Epidermal melanocyte (primary cell): Measurements from ENCODE around the gene DSCAM.

Experiments used
- DNase-seq: peaks from one replicate; pipeline ENCODE4 v3.0.0; 2011; ENCODE audit warnings: low spot score; ENCODE audit not compliant: insufficient read length

Gene DSCAM

DNA sequence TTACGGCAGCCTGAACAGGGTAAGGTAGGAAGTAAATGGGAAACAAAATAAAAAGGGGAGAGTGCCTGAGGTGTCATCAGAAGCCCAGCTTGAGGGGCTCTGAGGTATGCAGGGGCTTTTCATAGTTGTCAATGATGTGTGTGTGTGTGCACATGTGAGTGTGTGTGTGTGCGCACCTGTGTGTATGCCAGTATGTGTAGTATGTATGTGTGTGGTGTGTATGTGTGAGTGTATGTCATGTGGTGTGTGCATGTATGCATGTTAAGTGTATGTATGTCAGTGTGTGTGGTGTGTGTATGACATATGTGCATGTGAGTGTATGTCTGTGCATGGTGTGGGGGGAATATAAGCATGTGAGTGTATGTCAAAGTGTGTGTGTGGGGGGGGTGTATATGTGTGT is 184.1 kb downstream of the DSCAM start:
- no peak for DNase-seq

DNA sequence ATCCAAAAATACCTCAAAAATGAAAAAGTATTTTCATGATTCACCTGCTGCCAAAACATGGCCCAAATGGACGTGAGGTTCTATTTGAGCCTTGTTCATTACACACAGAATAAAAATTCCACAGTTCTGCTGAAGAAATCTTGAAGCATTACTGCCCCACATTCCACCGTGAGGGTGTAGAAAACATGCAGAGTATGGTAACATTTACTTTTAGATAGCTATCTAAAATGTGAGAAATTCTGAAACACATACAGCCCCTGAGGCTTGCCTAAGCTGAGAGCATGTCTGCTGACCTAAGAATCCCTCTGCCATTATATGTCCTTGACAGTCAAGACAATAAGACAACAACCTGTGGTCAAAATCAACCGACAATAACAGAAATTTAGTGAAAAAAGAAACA is 186.5 kb downstream of the DSCAM start:
- DNase-seq: no peak

DNA sequence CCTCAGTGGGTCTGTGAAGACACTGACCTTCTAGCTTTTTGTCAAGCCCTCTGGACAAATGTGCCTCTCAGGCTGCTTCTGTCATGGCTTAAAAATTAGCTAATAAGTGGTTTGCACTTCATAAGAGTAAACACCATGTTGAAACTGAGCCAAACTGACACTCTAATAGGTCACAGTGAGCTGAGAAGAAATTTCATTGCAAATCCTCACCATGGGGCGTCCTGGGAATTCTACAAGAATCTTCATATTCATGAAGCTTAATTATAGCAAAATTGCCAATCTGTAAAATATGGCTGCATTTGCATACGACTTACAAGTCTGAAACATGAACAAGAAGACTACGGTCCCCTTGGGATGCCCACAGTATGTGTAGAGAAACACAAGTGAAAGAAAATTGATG is 188.6 kb downstream of the DSCAM start:
- no peak for DNase-seq

DNA sequence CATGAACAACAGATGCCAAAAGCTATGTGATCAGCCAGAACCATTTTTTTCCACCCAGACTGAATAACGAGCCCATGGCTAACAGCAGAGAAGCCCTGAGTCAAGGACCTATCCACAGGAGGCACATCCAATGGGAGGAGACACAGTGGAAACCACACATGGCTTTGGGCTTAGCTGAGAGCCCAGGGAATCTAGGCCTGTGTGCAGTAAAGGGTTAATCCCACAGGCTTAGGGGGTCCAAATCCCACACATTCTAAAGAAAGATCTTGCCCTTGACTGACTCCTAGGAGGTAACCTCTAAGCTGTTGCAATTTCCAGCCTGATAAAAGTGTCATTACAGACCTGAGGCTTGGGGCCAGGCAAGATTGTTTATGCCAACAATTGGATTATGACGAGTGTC is 194.5 kb downstream of the DSCAM start:
- no peak for DNase-seq

DNA sequence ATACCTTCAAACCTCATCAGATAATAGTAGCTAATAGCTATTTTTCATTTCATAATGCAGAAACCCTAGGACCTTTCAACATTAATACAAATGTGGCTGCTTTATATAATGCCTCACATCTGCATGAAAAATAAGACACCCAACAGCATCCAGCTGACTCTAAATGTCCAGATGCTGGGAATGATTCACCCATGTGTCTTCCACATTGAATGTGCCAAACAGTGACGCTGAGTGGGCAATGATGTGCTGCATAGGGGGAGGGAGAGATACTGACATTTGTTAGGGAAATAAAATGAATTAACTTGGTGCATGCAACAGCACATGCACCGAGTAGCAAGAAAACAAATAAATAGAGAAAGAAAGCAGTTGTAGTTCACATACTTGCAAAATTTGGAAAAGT is 199.3 kb downstream of the DSCAM start:
- no peak for DNase-seq

DNA sequence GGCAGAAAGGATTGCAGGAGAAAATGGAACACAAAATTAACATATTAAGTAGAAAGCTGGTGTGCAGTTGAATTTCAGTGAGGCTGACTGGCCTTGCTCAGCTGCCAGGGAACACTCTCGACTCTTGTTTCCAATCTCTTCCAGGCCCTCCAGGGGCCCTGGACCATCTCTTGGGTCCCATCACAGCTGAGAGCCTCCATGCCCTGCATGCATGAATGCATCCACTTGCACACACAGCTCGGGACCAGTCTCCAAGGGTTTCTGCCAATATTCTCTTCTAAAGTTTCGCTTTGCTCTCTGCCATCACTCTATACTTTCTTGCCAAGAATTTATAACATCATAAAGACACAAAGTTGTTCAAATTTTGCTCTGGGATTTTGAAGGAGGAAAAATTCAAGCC is 200.3 kb downstream of the DSCAM start:
- no peak for DNase-seq

DNA sequence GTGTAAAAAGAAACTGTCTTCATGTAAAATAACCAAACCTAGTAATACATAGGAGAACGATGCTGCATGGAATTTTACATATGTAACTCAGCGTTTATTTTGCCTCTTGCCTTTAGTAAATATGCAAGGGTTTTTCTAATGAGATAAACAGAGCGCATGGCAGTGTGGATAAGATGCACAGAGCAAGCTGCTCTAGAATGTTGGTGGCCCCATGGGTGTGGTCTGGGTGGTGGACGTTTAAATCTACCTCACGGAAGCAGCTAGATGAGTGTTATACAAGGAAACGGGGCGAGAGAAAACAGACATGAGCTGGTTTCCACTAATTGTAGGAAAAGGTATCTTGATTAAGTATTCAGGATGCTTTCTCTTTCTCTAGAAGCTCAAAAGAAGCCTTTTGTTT is 205.9 kb downstream of the DSCAM start:
- no peak for DNase-seq

DNA sequence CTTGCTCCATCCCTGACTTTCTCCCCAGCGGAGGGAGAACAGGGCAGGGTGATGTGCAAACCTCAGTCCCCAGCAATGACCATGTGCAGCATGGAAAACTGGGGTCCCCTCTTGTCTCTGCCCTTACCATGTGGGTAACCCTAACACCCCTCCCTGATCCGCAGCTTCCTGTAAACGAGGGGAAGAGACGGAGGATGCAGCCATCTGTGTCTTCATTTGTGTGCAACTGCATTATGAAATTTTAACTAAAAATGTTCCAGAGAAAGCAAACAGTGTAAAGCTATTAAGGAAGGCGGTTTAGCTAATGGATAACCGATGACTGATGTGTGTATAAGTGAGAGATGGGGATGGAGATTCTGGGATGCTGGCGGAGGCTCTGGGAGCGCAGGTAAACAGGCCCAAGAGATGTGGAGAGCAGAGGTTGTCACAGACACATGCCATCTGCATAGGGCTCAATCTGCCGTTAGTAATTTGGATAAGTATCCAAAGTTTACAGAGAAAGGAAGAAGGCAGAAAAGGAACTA is 206.6 kb downstream of the DSCAM start:
- no peak for DNase-seq

DNA sequence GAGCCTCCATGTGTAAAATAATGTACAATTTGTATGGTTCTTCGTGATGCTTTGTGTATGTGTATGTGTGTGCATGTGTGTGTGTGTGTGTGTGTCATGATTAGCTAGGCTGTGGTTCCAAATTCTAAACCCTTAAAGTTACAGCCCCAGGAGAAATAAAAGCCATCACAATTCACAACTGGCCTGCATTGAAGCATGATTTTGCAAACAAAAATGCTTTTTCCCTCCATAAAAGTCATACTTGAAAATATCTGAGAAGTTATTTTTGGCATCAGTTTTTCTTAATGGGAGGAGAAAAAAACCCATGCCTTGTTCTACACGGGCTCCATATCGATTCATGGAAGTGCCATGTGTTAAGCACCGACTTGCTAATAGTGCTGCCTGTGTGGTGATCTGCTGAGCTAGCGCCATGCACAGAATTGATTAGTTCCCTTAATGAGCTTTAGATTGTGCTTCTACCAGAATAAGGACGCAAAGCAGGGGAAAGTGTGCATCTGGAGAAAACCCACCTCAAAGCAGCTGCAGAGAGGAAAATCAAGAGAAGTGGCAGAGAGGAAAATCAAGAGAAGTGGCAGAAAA is 207.3 kb downstream of the DSCAM start:
- DNase-seq: no peak

DNA sequence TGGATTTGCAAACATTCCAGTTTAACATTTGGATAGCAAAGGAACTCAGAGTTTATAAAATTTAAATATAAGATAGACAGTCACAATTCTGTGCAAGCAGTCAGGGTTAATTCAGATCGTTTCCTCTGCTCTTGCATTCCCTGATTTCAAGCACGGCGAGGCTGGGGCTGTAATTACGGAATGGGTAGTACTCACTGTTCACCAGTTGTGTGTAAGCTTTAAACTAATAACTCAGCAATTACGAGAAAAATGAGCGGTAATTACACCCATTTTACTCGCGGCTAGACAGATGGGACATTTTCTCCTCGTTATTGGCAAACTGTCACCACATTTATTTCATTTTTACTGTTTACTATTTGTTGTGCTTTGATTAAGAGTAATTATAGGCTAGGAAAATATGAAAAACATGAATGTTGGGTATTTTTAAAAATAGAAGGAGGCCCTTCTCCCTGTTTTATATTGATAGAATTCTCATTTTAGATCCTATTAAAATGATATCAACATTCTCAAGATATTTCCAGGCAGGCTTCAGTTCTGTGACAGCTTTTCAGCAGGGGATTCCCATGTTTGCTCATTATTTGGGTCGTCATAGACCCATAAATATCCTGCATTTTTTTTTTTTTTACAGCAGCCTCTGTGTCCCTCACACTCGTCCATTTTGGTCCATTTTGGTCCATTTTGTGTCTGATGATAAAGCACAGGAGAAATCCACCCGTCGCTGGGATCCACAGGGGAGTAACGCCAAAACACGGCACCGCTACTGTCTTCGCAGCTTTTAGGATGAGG is 208.3 kb downstream of the DSCAM start:
- no peak for DNase-seq

DNA sequence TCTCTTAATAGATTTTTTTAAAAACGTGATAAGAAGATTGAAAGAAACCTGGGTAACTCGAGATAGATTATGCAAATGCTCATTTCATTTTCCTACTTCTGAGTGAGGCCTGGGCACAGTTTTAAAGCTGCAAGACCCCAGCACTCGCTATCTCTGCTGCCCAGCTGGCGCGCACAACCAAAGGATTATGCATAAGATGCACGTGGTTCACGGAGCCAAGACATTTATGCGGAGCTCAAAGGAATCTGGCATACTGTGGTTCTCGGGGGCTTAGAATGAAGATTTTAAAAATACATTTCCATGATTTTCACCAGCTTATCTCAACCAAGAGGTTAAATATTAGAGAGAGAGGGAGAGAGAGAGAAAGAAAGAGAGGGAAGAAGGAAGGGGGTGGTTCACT is 210.9 kb downstream of the DSCAM start:
- DNase-seq: no peak

DNA sequence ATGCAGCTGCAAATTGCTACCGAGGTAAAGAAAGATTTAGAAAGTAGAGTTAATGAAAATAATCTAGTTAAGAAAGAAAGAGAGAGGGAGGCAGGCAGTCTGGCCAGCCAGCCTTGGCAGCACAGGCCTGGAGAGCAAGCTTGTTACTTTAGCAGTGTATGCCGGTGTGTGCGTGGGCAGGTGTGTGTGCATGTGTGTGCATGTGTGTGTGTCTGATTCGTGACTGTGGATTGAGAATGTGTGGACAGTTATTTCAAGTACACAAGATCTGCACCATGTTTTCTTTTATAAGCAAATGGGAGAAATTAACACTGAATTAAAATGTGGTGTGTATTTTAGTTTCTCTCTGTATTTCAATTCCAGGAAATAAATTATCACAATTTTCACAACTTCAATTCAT is 211.6 kb downstream of the DSCAM start:
- DNase-seq: no peak

DNA sequence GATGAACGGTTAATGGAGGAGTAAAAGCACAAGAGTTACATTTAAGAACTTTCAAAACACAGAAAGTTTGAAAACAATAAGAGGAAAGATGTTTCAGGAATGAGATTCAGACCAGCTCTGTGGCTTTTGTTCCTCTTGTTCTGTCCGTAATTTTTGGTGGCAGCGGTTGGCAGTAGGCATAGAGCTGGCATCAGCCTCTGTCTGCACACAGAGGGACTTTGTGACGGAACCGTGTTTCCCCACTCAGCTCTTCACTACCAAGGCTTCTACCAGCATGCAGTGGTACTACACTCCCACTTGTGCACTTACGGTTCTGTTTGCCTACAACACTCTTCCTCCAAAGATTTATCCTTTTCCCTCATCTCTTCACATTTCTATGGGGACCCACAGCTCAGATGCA is 212.8 kb downstream of the DSCAM start:
- no peak for DNase-seq

DNA sequence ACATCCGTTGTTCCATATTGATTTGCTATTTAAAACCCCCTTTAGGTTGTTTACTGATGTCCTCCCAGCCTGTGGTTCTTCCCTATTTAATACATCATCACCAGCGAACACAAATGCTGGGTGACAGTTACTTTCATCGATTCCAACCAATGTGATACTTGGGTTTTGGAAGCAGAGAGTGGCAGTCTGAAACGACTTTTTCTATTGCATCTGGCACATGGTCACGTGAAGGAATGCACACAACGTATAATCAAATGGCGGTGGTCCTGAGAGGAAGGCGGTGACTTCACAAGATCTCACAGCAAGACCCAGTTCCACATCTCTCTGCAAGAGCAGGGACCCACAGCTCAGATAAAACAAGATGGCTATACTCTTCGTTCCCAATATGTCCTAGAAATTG is 213.9 kb downstream of the DSCAM start:
- no peak for DNase-seq

DNA sequence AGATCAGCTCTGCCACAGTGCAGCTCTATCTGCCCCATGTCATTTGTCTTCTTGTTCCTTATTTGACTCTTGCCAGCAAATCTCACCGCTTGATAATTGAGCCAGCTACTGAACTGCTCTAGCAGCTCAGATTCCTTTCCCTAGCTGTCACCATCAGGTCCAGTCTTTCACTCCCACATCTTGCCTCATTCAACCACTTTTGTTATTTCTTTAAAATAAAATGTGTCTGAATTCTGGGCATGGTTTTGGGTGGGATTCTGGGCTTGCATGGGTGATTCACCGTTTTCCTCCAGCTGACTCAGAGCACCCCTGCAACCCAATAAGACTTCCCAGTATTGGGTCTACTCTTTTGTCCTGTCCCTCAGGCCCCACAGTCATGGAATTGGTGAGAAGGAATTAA is 215.7 kb downstream of the DSCAM start:
- no peak for DNase-seq

DNA sequence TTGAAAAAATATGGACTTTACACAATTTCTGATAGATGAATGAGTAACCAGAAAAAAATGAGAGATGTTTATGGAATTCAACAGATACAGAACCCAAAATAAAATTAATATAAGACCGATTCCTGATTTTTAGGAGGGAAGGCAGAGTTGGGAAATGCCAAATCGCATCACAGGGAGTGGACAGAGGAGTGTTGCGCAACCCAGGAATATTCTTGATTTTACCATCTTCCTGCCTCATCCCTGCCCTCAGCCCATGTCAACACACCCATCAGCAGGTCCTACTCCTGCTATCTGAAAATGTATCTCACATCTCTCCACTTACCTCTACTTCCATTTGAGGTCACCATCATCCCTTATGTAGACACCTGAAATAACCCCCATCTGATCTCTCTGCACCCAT is 221.0 kb downstream of the DSCAM start:
- no peak for DNase-seq

DNA sequence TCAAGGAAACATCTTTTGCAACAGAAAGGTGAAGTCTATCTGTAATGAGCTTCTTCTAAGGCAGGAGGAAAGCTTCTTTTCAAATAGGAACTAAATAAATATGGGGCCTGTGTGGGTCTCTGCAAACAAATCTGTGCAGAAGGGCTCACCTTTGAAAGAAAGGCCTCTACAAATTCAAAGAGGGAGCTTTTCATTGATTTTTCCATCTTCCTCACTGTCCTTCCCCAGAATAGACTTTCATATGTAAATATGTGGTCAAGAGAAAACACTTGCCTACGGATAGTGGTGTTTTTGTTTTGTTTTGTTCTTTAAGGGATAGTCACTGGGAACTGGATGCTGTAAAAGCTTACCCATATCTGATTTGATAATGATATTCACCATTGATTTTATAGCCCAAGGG is 223.4 kb downstream of the DSCAM start:
- no peak for DNase-seq

DNA sequence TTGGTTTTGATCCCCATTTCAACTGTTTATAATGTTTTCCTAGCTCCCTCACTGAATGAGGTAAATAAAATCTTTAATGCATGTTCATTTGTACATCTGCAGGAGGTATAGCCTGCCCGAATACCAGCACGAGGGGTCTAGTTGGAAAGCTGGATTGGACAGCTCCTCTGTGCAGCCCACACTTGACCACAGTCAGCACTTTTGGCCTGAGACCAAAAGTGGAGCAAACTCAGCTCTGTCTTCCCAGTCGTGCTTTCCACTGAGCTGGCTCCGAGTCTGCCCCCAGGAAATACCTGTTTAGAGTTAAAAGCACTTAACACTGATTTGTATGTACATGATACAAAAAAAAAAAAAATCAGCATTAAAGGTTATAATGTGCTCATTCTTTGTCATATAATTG is 224.4 kb downstream of the DSCAM start:
- DNase-seq: no peak

DNA sequence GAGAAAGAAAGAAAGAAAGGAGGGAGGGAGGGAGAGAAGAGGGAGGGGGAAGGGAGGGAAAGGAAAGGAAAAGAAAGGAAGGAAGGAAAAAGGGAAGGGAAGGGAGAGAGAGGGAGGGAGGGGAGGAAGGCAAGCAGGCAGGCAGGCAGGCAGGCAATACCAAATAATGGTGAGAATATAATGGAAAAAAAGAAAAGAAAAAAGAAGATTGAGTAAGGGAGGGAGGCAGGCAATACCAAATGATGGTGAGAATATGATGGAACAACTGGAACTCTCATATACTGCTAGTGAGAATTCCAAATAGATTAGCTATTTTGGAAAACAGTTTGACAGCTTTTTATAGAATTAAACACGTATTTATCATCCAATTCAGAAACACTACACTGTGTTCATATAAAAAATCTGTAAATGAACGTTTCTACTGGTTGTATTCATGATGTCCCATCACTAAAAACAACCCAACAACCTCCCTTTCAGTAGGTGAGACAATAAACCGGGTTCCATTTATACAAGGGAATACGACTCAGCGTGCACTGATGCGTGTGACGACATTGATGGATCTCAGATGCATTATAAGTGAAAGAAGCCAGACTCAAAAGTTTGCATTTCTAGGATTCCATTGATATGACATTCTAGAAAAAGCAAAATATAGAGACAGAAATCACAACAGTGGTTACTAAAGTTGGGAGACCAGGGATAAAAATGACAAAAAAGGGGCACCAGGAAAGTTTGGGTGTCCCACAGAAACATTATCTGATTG is 226.4 kb downstream of the DSCAM start:
- DNase-seq: no peak

DNA sequence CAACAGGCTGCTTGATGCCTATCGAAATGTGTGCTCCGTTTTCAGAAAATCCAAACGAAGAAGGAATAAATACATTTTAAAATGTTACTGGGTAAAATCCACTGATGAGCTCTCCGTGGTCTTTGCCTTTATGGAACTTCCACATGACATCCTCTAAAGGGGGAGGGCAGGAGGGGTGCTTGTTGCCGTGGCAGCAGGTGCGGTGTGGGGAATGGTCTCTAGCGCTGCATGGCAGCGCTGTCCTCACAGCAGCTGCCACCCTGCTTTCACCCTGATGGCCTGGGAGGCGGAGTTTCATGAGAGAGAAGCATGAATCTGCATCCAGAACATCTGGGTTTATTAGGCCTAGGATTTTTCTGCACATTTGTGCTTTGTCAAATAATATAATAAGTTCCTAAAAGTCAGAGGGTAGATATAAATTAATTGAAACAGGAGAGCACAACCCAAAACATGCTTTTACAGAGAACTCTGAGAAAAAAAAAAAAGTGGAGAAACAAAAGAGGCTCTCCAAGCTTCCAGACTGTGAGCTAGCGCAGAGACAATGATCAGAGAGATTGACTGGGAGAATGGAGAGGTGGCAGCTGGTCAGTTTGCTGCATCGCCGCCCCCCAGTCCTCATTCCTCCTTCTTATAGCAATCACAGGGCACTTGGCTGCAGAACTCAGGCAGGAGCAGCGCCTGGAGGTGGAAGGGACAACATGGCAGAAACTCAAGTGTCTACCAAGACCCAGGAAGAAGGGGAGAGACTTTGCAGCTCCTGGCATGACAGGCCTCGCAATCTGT is 228.6 kb downstream of the DSCAM start:
- DNase-seq: no peak

DNA sequence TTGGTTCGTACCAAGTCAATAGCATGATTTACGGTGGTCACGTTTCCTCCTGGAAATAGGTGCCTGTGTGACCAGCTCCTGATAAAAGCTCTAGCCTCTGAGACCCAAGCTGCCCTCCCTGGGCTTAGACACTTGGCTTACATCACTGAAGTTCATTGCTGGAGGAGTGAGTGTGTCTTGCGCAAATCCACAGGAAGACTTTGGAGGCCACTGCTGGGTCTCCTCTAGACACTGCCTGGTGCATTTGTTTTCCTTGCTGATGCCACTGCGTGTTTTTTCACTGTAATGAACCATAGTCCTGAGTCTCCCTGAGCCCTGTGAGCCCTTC is 230.6 kb downstream of the DSCAM start:
- DNase-seq: no peak
